GM12864 (cell line): Measurements from ENCODE around the gene DDR2.

ENCODE experiments used
- DNase-seq: peaks from one replicate; pipeline ENCODE4 v3.0.0-alpha.2; 2011; ENCODE audit warnings: low read depth
- H3K4me3 ChIP-seq: 2 replicates; pipeline ENCODE4 v1.5.1; 2011; ENCODE audit warnings: mild to moderate bottlenecking, low read depth, low read length, control low read depth
- CTCF ChIP-seq: IDR thresholded peaks from 2 replicates; pipeline ENCODE4 v1.5.1; 2011; ENCODE audit warnings: low read depth, mild to moderate bottlenecking, moderate library complexity, low read length, control low read depth, inconsistent platforms; ENCODE audit errors: missing control alignments

Gene DDR2

GRCh38 chr1:162662013-162662412, 29.7 kb downstream of the DDR2 start:
- no peak for TF ChIP-seq CTCF
- DNase-seq: no peak
- H3K4me3 ChIP-seq: no peak overlapping the region

GRCh38 chr1:162663086-162663485, 30.8 kb downstream of the DDR2 start:
- no peak overlapping the region for H3K4me3 ChIP-seq
- no peak for DNase-seq

GRCh38 chr1:162663589-162664106, 31.4 kb downstream of the DDR2 start:
- no peak for DNase-seq
- no peak for TF ChIP-seq CTCF
- no peak overlapping the region for H3K4me3 ChIP-seq

More at GRCh38 chr1:162663086-162663485, 30.8 kb downstream of the DDR2 start:
- TF ChIP-seq CTCF: no peak

- no peak for DNase-seq
- no peak overlapping the region for H3K4me3 ChIP-seq
- TF ChIP-seq CTCF: no peak
These were observed 33.9 kb downstream of the DDR2 start for GRCh38 chr1:162666006-162666645.

GRCh38 chr1:162667381-162668080, 35.3 kb downstream of the DDR2 start:
- H3K4me3 ChIP-seq: no peak overlapping the region
- no peak for TF ChIP-seq CTCF
- DNase-seq: no peak

GRCh38 chr1:162670928-162671663, 38.8 kb downstream of the DDR2 start:
- H3K4me3 ChIP-seq: no peak overlapping the region
- no peak for DNase-seq
- TF ChIP-seq CTCF: no peak
